Transverse colon (tissue), 4 donors: ENCODE measurements around the gene RBL1. TPM values are rescaled to one million over a fixed set of nuclear protein-coding genes. Genes with fewer than 3 reads are reported as not detected.

Experiments used
- DNase-seq: peaks from one replicate; pipeline ENCODE4 v3.0.0-alpha.2; 2019
- H3K27ac ChIP-seq, 4 donors: fragments of 200-600 bp; sonication (generic); 2 replicates each; pipeline ENCODE4 v1.5.1; 2016 to 2018; ENCODE audit warnings: inconsistent platforms in 4 of 4
- H3K27me3 ChIP-seq: fragments of 200-600 bp; sonication (generic); 2 replicates; pipeline ENCODE4 v1.5.1; 2017; ENCODE audit warnings: inconsistent platforms
- H3K36me3 ChIP-seq, 4 donors: fragments of 200-600 bp; sonication (generic); 2 replicates each; pipeline ENCODE4 v1.5.1; 2017 to 2019; ENCODE audit warnings: inconsistent platforms in 4 of 4
- H3K4me1 ChIP-seq, 4 donors: fragments of 200-600 bp; sonication (generic); 2 replicates each; pipeline ENCODE4 v1.5.1; 2017 to 2020; ENCODE audit warnings: inconsistent platforms in 4 of 4
- H3K4me3 ChIP-seq, 4 donors: fragments of 200-600 bp; sonication (generic); 1 replicate in 1 of 4; 2 replicates in 3 of 4; pipeline versions ENCODE4 v1.5.1 to v1.6.1; 2017 to 2019; ENCODE audit warnings: inconsistent platforms in 4 of 4
- H3K9me3 ChIP-seq, 2 donors: fragments of 200-600 bp; sonication (generic); 2 replicates each; pipeline ENCODE4 v1.5.1; 2017 to 2019; ENCODE audit warnings: inconsistent platforms in 2 of 2
- EP300 ChIP-seq: sonication (generic); formaldehyde crosslinking; IDR thresholded peaks from one replicate; pipeline ENCODE4 v1.6.1; 2017; ENCODE audit warnings: antibody characterized with exemption, low read depth
- POLR2A ChIP-seq: fragments of 450-650 bp; IDR thresholded peaks from one replicate; pipeline ENCODE4 v1.6.1; 2016; ENCODE audit warnings: antibody characterized with exemption, mild to moderate bottlenecking, moderate library complexity
- POLR2AphosphoS5 ChIP-seq, 3 donors: sonication (generic); formaldehyde crosslinking; IDR thresholded peaks; one replicate each; pipeline ENCODE4 v1.6.1; 2016; ENCODE audit warnings: antibody characterized with exemption in 3 of 3
- WGBS, 2 donors: methylation state at CpG; one replicate each; pipeline ENCODE4 v1.1.5; 2018; ENCODE audit warnings: low coverage in 1 of 2; 5-methylcytosine and 5-hydroxymethylcytosine counted together
- in situ Hi-C, 4 donors: fragments of 200-750 bp; cut with MboI; loops; one replicate each; pipeline versions ENCODE4 v1.15.0 to v1.15.1; 2017; ENCODE audit warnings: low sequenced_read_pairs in 3 of 4, low pct_ligation_motif_present in 1 of 4, low pct_unique_long_range_greater_than_20kb in 1 of 4
- intact Hi-C: fragments of 100-400 bp; cut with DNase I; formaldehyde crosslinking; loops from one replicate; pipeline ENCODE4 v1.15.1; 2023; ENCODE audit warnings: low total_unique reads
- total RNA-seq, 4 donors: library from RNA; depleted of rRNA; stranded (reverse); fragments of >200 nt; gene quantifications; one replicate each; pipeline ENCODE4 v1.1.0, GENCODE V29; 2016
- TF ChIP-seq, protein P1 (sequence below), 5 experiments: fragments of 200-600 bp in 3 of 5; fragments of 450-650 bp in 2 of 5; sonication (generic) in 3 of 5; IDR thresholded peaks; 1 replicate in 2 of 5; 2 replicates in 3 of 5; pipeline ENCODE4 v1.5.1; 2016 to 2017; ENCODE audit warnings: antibody characterized with exemption in 5 of 5, inconsistent platforms in 3 of 5, mild to moderate bottlenecking in 2 of 5, moderate library complexity in 1 of 5

The RBL1 gene
- total RNA-seq, 4 donors from 2014 or later = 1.5 to 11.6 (median 4.9) TPM

DNA sequence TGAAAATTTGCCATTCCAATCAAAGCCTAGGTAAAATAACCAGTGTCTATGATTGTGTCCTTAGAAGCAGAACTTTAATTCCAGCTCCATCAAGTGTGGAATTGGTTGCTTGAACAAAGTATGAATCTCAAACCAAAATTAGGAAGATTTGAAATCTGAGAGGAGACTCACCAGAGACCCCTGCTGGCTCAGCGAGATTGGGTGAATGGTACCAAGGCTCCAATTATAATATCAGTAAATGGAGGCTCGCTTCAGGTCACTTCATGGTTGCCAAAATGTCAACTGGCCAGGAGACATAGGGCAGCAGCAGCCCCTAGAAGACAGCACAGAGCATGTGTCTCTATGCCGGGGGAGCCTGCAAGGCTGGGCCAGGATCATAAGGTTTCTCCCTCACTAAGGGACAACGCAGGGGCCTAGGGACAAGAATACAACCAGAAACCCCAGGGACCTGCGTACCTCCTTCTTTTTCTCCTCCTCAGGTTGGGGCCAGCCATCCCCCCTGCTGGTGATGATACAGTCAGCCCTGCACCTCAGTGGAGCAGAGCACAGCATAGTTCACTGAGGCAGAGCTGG, 14.0 kb downstream of the RBL1 start:
- TF ChIP-seq, protein P1, sequence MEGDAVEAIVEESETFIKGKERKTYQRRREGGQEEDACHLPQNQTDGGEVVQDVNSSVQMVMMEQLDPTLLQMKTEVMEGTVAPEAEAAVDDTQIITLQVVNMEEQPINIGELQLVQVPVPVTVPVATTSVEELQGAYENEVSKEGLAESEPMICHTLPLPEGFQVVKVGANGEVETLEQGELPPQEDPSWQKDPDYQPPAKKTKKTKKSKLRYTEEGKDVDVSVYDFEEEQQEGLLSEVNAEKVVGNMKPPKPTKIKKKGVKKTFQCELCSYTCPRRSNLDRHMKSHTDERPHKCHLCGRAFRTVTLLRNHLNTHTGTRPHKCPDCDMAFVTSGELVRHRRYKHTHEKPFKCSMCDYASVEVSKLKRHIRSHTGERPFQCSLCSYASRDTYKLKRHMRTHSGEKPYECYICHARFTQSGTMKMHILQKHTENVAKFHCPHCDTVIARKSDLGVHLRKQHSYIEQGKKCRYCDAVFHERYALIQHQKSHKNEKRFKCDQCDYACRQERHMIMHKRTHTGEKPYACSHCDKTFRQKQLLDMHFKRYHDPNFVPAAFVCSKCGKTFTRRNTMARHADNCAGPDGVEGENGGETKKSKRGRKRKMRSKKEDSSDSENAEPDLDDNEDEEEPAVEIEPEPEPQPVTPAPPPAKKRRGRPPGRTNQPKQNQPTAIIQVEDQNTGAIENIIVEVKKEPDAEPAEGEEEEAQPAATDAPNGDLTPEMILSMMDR (IDR thresholded peaks at IDR 0.05) = peak in 2 of 5 experiments; percentile 15 to 27
- TF ChIP-seq EP300 = no peak
- Histone ChIP-seq H3K27me3 (no peaks in the 10 kb centered on the region), H3K4me1 (no peaks in the 10 kb centered on the region), H3K9me3 (no peaks in the 10 kb centered on the region), H3K27ac (no peak overlapping the region), H3K4me3 (no peak overlapping the region), H3K36me3 (no peaks in the 10 kb centered on the region)
- WGBS, 2 donors = 87 to 90% methylated on average over 2 to 5 of the region's 5 CpGs
- intact Hi-C loops (no loop called here), in situ Hi-C loops (no loop called here)
- DNase-seq = peak; percentile 17

DNA sequence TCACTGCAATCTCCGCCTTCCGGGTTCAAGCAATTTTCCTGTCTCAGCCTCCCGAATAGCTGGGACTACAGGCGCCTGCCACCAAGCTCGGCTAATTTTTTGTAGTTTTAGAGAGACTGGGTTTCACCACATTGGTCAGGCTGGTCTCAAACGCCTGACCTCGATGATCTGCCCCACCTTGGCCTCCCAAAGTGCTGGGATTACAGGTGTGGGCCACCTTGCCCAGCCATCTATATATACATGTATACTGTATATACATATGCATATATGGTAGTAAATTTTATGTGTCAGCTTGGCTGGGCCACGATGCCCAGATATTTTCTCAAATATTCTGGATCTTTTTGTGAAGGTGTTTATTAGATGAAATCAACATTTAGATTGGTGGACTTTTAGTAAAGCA, 18.8 kb downstream of the RBL1 start:
- TF ChIP-seq EP300 (no peak), POLR2A (no peak), POLR2AphosphoS5 (IDR thresholded peaks at IDR 0.05) (no peak)
- TF ChIP-seq, protein P1 (IDR thresholded peaks at IDR 0.05) = no peak
- in situ Hi-C loops = no loop called here
- WGBS, 2 donors = 96 to 98% methylated on average over 8 of the region's 8 CpGs
- Histone ChIP-seq H3K4me3 (no peak overlapping the region), H3K9me3 (no peaks in the 10 kb centered on the region), H3K27me3 (no peaks in the 10 kb centered on the region), H3K4me1 (no peaks in the 10 kb centered on the region), H3K36me3 (no peaks in the 10 kb centered on the region), H3K27ac (no peak overlapping the region)
- intact Hi-C loops = no loop called here
- no peak for DNase-seq

DNA sequence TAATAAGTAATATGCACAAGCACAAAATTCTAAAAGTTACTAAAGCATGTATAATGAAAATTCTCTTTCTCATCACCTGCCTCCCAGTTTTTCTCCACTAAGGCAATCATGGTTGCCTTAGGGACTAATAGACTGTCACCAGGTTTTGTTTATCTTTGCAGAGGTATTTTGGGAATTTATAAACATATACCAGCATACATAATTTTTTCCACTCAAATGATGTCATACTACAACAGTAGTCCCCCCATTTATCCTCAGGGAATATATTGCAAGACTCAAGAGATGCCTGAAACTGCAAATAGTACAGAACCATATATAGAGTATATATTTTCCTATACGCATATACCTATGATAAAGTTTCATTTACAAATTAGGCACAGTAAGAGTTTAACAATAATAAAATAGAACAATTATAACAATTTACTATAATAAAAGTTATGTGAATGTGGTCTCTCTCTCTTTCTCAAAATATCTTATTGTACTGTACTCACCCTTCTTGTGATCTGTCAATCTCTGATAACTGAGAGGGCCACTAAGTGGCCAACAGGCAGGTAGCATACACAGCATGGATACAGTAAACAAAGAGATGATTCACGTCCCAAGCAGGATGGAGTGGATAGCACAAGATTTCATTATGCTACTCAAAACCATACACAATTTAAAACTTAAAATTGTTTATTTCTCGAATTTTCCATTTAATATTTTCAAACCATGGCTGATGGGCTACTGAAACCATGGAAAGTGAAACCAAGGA, 19.7 kb downstream of the RBL1 start:
- in situ Hi-C loops (no loop called here), intact Hi-C loops (no loop called here)
- H3K9me3 ChIP-seq = no peaks in the 10 kb centered on the region
- DNase-seq = no peak
- H3K27me3 ChIP-seq = no peaks in the 10 kb centered on the region
- no peaks in the 10 kb centered on the region for H3K4me1 ChIP-seq
- no peak overlapping the region for H3K4me3 ChIP-seq
- H3K36me3 ChIP-seq = no peaks in the 10 kb centered on the region
- 84 to 91% methylated on average over 3 of the region's 3 CpGs for WGBS, 2 donors
- TF ChIP-seq POLR2A (no peak), EP300 (no peak), POLR2AphosphoS5 (IDR thresholded peaks at IDR 0.05) (no peak)
- TF ChIP-seq, protein P1 (IDR thresholded peaks at IDR 0.05) = no peak
- H3K27ac ChIP-seq = no peak overlapping the region

DNA sequence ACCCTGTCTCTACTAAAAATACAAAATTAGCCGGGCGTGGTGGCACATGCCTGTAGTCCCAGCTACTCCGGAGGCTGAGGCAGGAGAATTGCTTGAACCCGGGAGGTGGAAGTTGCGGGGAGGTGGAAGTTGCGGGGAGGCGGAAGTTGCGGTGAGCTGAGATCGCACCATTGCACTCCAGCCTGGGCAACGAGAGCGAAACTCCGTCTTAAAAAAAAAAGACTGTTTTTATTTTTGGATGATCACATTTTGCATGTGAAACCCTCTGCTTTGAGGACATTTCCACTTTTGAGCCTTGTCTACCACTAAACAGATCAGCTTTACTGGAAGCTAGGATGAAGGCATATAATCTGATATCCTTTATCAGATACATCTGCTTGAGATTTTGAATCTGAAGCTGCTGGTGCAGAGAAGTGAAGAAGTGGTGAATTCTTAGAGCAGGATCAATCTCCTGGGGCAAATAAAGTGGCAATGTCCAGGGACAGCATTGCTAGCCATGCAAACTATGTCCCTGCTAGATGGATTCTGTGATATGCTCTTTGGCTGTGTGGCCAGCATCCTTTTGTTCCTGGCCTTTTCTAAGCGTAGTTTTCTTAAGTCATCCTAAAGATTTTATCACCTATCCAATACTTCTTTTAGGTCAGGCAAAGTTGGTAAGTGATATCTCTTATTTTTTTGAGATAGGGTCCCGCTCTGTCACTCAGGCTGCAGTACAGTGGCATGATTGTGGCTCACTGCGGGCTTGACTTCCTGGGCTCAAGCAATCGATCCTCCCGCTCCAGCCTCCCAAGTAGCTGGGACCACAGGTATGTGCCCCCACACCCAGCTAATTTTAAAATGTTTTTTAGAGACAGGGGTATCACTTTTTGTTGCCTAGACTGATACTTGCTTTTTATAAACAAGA, 23.3 kb downstream of the RBL1 start:
- H3K27me3 ChIP-seq = no peaks in the 10 kb centered on the region
- no peak for TF ChIP-seq EP300
- TF ChIP-seq POLR2AphosphoS5 (IDR thresholded peaks at IDR 0.05) = no peak
- TF ChIP-seq, protein P1 (IDR thresholded peaks at IDR 0.05) = no peak
- no peak for TF ChIP-seq POLR2A
- no peaks in the 10 kb centered on the region for H3K9me3 ChIP-seq
- DNase-seq = no peak
- in situ Hi-C loops (no loop called here), intact Hi-C loops (no loop called here)
- no peaks in the 10 kb centered on the region for H3K4me1 ChIP-seq
- no peak overlapping the region for H3K4me3 ChIP-seq
- WGBS, 2 donors = 92 to 96% methylated on average over 10 to 17 of the region's 17 CpGs
- H3K27ac ChIP-seq = no peak overlapping the region
- no peaks in the 10 kb centered on the region for H3K36me3 ChIP-seq
